Esophagus squamous epithelium (tissue), 4 donors: Measurements from ENCODE around the gene CDH13.

Source experiments
- CTCF ChIP-seq, 6 experiments: fragments of 450-650 bp in 4 of 6; fragments of 200-600 bp in 2 of 6; sonication (generic) in 2 of 6; IDR thresholded peaks; one replicate each; pipeline ENCODE4 v1.5.1; 2016 to 2019; ENCODE audit warnings: antibody characterized with exemption in 6 of 6, mild to moderate bottlenecking in 4 of 6, moderate library complexity in 4 of 6
- POLR2A ChIP-seq, 4 donors: fragments of 450-650 bp; IDR thresholded peaks; one replicate each; pipeline ENCODE4 v1.6.1; 2017; ENCODE audit warnings: antibody characterized with exemption in 4 of 4, mild to moderate bottlenecking in 4 of 4, moderate library complexity in 3 of 4

DNA sequence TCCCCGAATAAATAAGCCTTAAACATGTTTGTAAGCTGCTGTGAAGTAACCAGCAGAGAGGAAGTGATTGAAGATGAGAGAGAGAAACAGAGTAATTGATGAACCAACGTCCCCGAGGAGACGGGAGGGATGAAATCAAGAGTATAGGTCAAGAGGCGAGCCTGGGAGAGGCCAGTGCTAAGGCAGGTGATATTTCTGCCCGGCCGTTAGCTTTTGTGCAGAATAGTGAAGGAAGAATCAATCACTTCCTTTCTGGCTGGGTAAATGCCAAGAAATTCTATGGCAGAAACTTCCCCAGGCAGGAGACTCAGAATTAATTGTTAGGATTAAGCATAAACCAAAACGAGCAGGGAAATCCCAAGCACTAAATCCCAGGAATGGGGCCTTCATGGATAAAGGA, 273.8 kb downstream of the CDH13 start:
- TF ChIP-seq POLR2A (IDR thresholded peaks at IDR 0.05) = no peak
- no peak for TF ChIP-seq CTCF (IDR thresholded peaks at IDR 0.05)
